Measurements from ENCODE around the gene GFI1B. TPM values are rescaled to one million over a fixed set of nuclear protein-coding genes. Genes with fewer than 3 reads are reported as not detected.

GFI1B gene
- total RNA-seq (under 1 TPM in 1 of 2 experiments, not detected in 1; 0.39 TPM), polyA plus RNA-seq (under 1 TPM in 1 of 3 donors, not detected in 2; 0.16 TPM), total RNA-seq (0 to 0.98 (median 0.07) reads per million in 6 experiments)

GRCh38 chr9:132978451-132979131 lies at the start of gene GFI1B:
GFI1B (plus strand) TSS chr9:132978694; CDS start chr9:132986679, 7,985 bp downstream.
- Mint-ChIP-seq H3K4me1 (peaks cover 4 to 23% (median 9%) of the 10 kb centered on the region in 4 donors), H3K36me3 (no peaks in the 10 kb centered on the region), H3K4me3 (peak within 1 kb of the TSS in 7 of 10 donors; percentile 4 to 63 (median 31)), H3K9me3 (no peaks in the 10 kb centered on the region), H3K27me3 (peaks cover 27 to 81% (median 44%) of the 10 kb centered on the region in 5 donors), H3K27ac (peak within 1 kb of the TSS in 1 of 10 donors; percentile 29)
- DNase-seq = no peak
- no peak for ATAC-seq
- POLR2A ChIA-PET = no interaction called here

- no peak overlapping the region for H3K27ac Mint-ChIP-seq
- POLR2A ChIA-PET = interaction anchor here (1.0 kb wide), 1 partner anchor 13 kb away, joined by 3 read pairs; no protein-coding TSS in a partner anchor
- ATAC-seq = no peak
- H3K4me1 Mint-ChIP-seq = peaks cover 0 to 27% (median 9%) of the 10 kb centered on the region in 4 donors
- peaks cover 5 to 79% (median 32%) of the 10 kb centered on the region in 3 donors for H3K36me3 Mint-ChIP-seq
- no peak overlapping the region for H3K4me3 Mint-ChIP-seq
- H3K9me3 Mint-ChIP-seq = no peaks in the 10 kb centered on the region
- DNase-seq = no peak
- no peaks in the 10 kb centered on the region for H3K27me3 Mint-ChIP-seq
Observed at GRCh38 chr9:132931178-132931735, 47.2 kb upstream of the GFI1B start.

GRCh38 chr9:132935026-132935425 lies 43.5 kb upstream of the GFI1B start:
- Mint-ChIP-seq H3K9me3 (no peaks in the 10 kb centered on the region), H3K36me3 (peaks cover 0 to 43% (median 20%) of the 10 kb centered on the region in 3 donors), H3K27me3 (no peaks in the 10 kb centered on the region), H3K27ac (peak overlapping the region in 1 of 10 donors; percentile 21), H3K4me3 (no peak overlapping the region), H3K4me1 (peaks cover 0 to 27% (median 12%) of the 10 kb centered on the region in 4 donors)
- POLR2A ChIA-PET = interaction anchor here (1.7 to 2.1 kb wide), 2 partner anchors 8 to 10 kb away, joined by 4 to 5 read pairs; partner anchors contain the start of gene TSC1
- DNase-seq = no peak
- ATAC-seq = no peak

GRCh38 chr9:132937463-132937901 lies 41.0 kb upstream of the GFI1B start:
- POLR2A ChIA-PET = no interaction called here
- H3K4me1 Mint-ChIP-seq = peaks cover 3 to 17% (median 12%) of the 10 kb centered on the region in 4 donors
- no peak overlapping the region for H3K4me3 Mint-ChIP-seq
- H3K27me3 Mint-ChIP-seq = no peaks in the 10 kb centered on the region
- H3K9me3 Mint-ChIP-seq = no peaks in the 10 kb centered on the region
- DNase-seq = no peak
- no peak overlapping the region for H3K27ac Mint-ChIP-seq
- ATAC-seq = no peak
- H3K36me3 Mint-ChIP-seq = peaks cover 0 to 26% (median 10%) of the 10 kb centered on the region in 3 donors

GRCh38 chr9:132939169-132939568 lies 39.3 kb upstream of the GFI1B start:
- POLR2A ChIA-PET = no interaction called here
- ATAC-seq (no peak), DNase-seq (no peak)
- H3K9me3 Mint-ChIP-seq = no peaks in the 10 kb centered on the region
- no peaks in the 10 kb centered on the region for H3K27me3 Mint-ChIP-seq
- H3K4me3 Mint-ChIP-seq = no peak overlapping the region
- no peak overlapping the region for H3K27ac Mint-ChIP-seq
- H3K36me3 Mint-ChIP-seq = peaks cover 0 to 11% (median 2%) of the 10 kb centered on the region in 3 donors
- peaks cover 15 to 26% (median 19%) of the 10 kb centered on the region in 4 donors for H3K4me1 Mint-ChIP-seq

GRCh38 chr9:132942541-132943182 lies 35.8 kb upstream of the GFI1B start:
- Mint-ChIP-seq H3K27ac (peak overlapping the region in 5 of 10 donors; percentile 33 to 100 (median 96)), H3K9me3 (no peaks in the 10 kb centered on the region), H3K36me3 (peaks cover 0 to 3% (median 0%) of the 10 kb centered on the region in 3 donors), H3K4me1 (peaks cover 20 to 30% (median 25%) of the 10 kb centered on the region in 4 donors), H3K27me3 (no peaks in the 10 kb centered on the region), H3K4me3 (peak overlapping the region in 7 of 10 donors; percentile 18 to 94 (median 86))
- DNase-seq (no peak), ATAC-seq (no peak)
- POLR2A ChIA-PET = interaction anchor here (1.2 to 1.5 kb wide), 3 partner anchors 8 to 87 kb away, joined by 3 to 6 read pairs (median 5); partner anchors contain the start of gene GTF3C5

- POLR2A ChIA-PET = interaction anchor here (0.6 to 1.7 kb wide), 12 partner anchors 10 to 589 kb away, joined by 3 to 8 read pairs (median 3); partner anchors contain the start of genes GTF3C5 and SETX
- Mint-ChIP-seq H3K36me3 (peaks cover 0 to 3% (median 0%) of the 10 kb centered on the region in 3 donors), H3K27ac (peak overlapping the region; percentile 91 to 100 (median 97)), H3K27me3 (no peaks in the 10 kb centered on the region), H3K9me3 (no peaks in the 10 kb centered on the region), H3K4me1 (peaks cover 14 to 30% (median 25%) of the 10 kb centered on the region in 4 donors), H3K4me3 (peak overlapping the region; percentile 86 to 99 (median 94))
- peak in 1 of 10 donors; percentile 1 for DNase-seq
- no peak for ATAC-seq
Observed at GRCh38 chr9:132943651-132944293, 34.7 kb upstream of the GFI1B start.

GRCh38 chr9:132944294-132945185 lies 34.0 kb upstream of the GFI1B start, which contains the start of gene TSC1:
TSC1 (minus strand) TSS chr9:132944616; CDS start chr9:132928872, 15,744 bp downstream.
- H3K4me1 Mint-ChIP-seq = peaks cover 17 to 30% (median 25%) of the 10 kb centered on the region in 4 donors
- H3K27me3 Mint-ChIP-seq = no peaks in the 10 kb centered on the region
- H3K36me3 Mint-ChIP-seq = peaks cover 0 to 3% (median 0%) of the 10 kb centered on the region in 3 donors
- peak; percentile 86 to 90 for ATAC-seq
- H3K9me3 Mint-ChIP-seq = no peaks in the 10 kb centered on the region
- peak within 1 kb of the TSS; percentile 86 to 99 (median 96) for H3K4me3 Mint-ChIP-seq
- H3K27ac Mint-ChIP-seq = peak within 1 kb of the TSS; percentile 98 to 100 (median 98)
- POLR2A ChIA-PET = interaction anchor here (0.6 to 1.7 kb wide), 22 partner anchors 10 to 590 kb away, joined by 3 to 12 read pairs (median 4); partner anchors contain the start of genes GTF3C5 and SETX
- DNase-seq = peak; percentile 95 to 100 (median 99)

- POLR2A ChIA-PET = interaction anchor here (0.6 to 1.7 kb wide), 16 partner anchors 10 to 591 kb away, joined by 3 to 12 read pairs (median 4); partner anchors contain the start of genes GTF3C5 and SETX
- H3K4me1 Mint-ChIP-seq = peaks cover 17 to 30% (median 25%) of the 10 kb centered on the region in 4 donors
- H3K36me3 Mint-ChIP-seq = peaks cover 0 to 3% (median 0%) of the 10 kb centered on the region in 3 donors
- ATAC-seq (peak; percentile 34 to 56), DNase-seq (no peak)
- no peaks in the 10 kb centered on the region for H3K9me3 Mint-ChIP-seq
- no peaks in the 10 kb centered on the region for H3K27me3 Mint-ChIP-seq
- peak overlapping the region; percentile 98 to 100 (median 98) for H3K27ac Mint-ChIP-seq
- H3K4me3 Mint-ChIP-seq = peak overlapping the region; percentile 86 to 99 (median 96)
Observed at GRCh38 chr9:132945186-132946130, 33.0 kb upstream of the GFI1B start.

- peaks cover 17 to 30% (median 25%) of the 10 kb centered on the region in 4 donors for H3K4me1 Mint-ChIP-seq
- POLR2A ChIA-PET = interaction anchor here (0.8 to 1.2 kb wide), 2 partner anchors 13 to 187 kb away, joined by 3 read pairs; no protein-coding TSS in a partner anchor
- peak overlapping the region in 8 of 10 donors; percentile 22 to 100 (median 98) for H3K27ac Mint-ChIP-seq
- peaks cover 0 to 3% (median 0%) of the 10 kb centered on the region in 3 donors for H3K36me3 Mint-ChIP-seq
- no peak for ATAC-seq
- H3K27me3 Mint-ChIP-seq = no peaks in the 10 kb centered on the region
- H3K9me3 Mint-ChIP-seq = no peaks in the 10 kb centered on the region
- H3K4me3 Mint-ChIP-seq = peak overlapping the region in 4 of 10 donors; percentile 1 to 30 (median 20)
- no peak for DNase-seq
Observed at GRCh38 chr9:132946211-132946610, 32.3 kb upstream of the GFI1B start.

All from naive thymus-derived CD8-positive, alpha-beta T cell (primary cell).